H1 (cell line): ENCODE results near the gene NRXN3. TPM values are rescaled to one million over a fixed set of nuclear protein-coding genes. Genes with fewer than 3 reads are reported as not detected.

ENCODE experiments used
- CTCF ChIA-PET: fragments of 300-600 bp; sonication (Branson Sonifier 250); formaldehyde crosslinking; loops from one replicate; lab custom pipeline; 2021; ENCODE audit not compliant: partially characterized antibody; lab: Charles Lee
- POLR2A ChIA-PET: fragments of 300-600 bp; sonication (Branson Sonifier 250); formaldehyde crosslinking; loops from one replicate; lab custom pipeline; 2021; ENCODE audit warnings: inconsistent platforms; ENCODE audit not compliant: partially characterized antibody; lab: Charles Lee
- DNase-seq, 2 experiments: peaks; one replicate each; pipeline versions ENCODE4 v3.0.0 to v3.0.0-alpha.2; 2010 to 2022; ENCODE audit warnings: low spot score in 2 of 2, low read depth in 1 of 2, mixed read lengths in 1 of 2
- FAIRE-seq: peaks from 2 replicates; lab custom pipeline; 2011; peaks lifted over from hg19 to GRCh38; lab: Jason Lieb, UNC
- H2AFZ ChIP-seq: 2 replicates; pipeline ENCODE4 v1.8.1; 2012; ENCODE audit warnings: low read length, inconsistent platforms
- H2AK5ac ChIP-seq: 2 replicates; pipeline ENCODE4 v1.6.1; 2013; ENCODE audit warnings: low read depth, low read length
- H2BK120ac ChIP-seq: replicated peaks from 2 replicates; pipeline ENCODE3; 2013; ENCODE audit warnings: low read depth, low read length, inconsistent platforms
- H2BK12ac ChIP-seq: 2 replicates; pipeline ENCODE4 v1.6.1; 2013; ENCODE audit warnings: low read depth, low read length
- H2BK15ac ChIP-seq: 2 replicates; pipeline ENCODE4 v1.6.1; 2013; ENCODE audit warnings: low read length
- H2BK20ac ChIP-seq: 2 replicates; pipeline ENCODE4 v1.6.1; 2013; ENCODE audit warnings: low read length
- H2BK5ac ChIP-seq: 2 replicates; pipeline ENCODE4 v1.6.1; 2013; ENCODE audit warnings: low read depth, low read length
- H3K14ac ChIP-seq: 2 replicates; pipeline ENCODE4 v1.6.1; 2013; ENCODE audit warnings: inconsistent platforms; ENCODE audit not compliant: insufficient read length
- H3K18ac ChIP-seq: 2 replicates; pipeline ENCODE4 v1.6.1; 2013; ENCODE audit warnings: low read length; ENCODE audit errors: extremely low read depth
- H3K23ac ChIP-seq: 2 replicates; pipeline ENCODE4 v1.6.1; 2013; ENCODE audit warnings: inconsistent platforms; ENCODE audit not compliant: insufficient read length
- H3K23me2 ChIP-seq: 2 replicates; pipeline ENCODE4 v1.6.1; 2013; ENCODE audit warnings: low read depth, low read length
- H3K27ac ChIP-seq: 2 replicates; pipeline ENCODE4 v1.6.1; 2011; ENCODE audit warnings: low read depth, low read length, inconsistent platforms
- H3K27me3 ChIP-seq, 4 experiments: replicated peaks in 1 of 4; 1 replicate in 1 of 4; 2 replicates in 3 of 4; pipeline versions ENCODE4 v1.6.1 to v1.8.1; 2011 to 2013; ENCODE audit warnings: low read length in 3 of 4, mild to moderate bottlenecking in 3 of 4, inconsistent platforms in 2 of 4, mixed read lengths in 2 of 4, moderate library complexity in 1 of 4; ENCODE audit not compliant: control insufficient read depth in 3 of 4, insufficient read depth in 3 of 4; ENCODE audit errors: extremely low read depth in 1 of 4
- H3K36me3 ChIP-seq, 4 experiments: 2 replicates each; pipeline versions ENCODE4 v1.6.1 to v1.8.1; 2011 to 2013; ENCODE audit warnings: mild to moderate bottlenecking in 4 of 4, low read length in 3 of 4, moderate library complexity in 2 of 4, control low read depth in 1 of 4, inconsistent platforms in 1 of 4; ENCODE audit not compliant: insufficient read depth in 4 of 4, control insufficient read depth in 2 of 4
- H3K4ac ChIP-seq: replicated peaks from 2 replicates; pipeline ENCODE3; 2013; ENCODE audit warnings: low read length, low read depth, mixed read lengths, inconsistent platforms; ENCODE audit not compliant: insufficient read length
- H3K4me1 ChIP-seq, 4 experiments: replicated peaks in 1 of 4; 1 replicate in 1 of 4; 2 replicates in 3 of 4; pipeline versions ENCODE4 v1.6.1 to v1.8.1; 2011 to 2013; ENCODE audit warnings: low read length in 3 of 4, inconsistent platforms in 2 of 4, mixed read lengths in 1 of 4; ENCODE audit not compliant: insufficient read depth in 4 of 4, control insufficient read depth in 3 of 4
- H3K4me2 ChIP-seq, 2 experiments: 2 replicates each; pipeline versions ENCODE4 v1.6.1 to v1.8.1; 2011 to 2013; ENCODE audit warnings: low read depth in 2 of 2, low read length in 2 of 2, control low read depth in 1 of 2, inconsistent platforms in 1 of 2, mild to moderate bottlenecking in 1 of 2; ENCODE audit not compliant: insufficient read depth in 1 of 2
- H3K4me3 ChIP-seq, 4 experiments: fragments of 200-600, 300-600 bp in 1 of 4; sonication (generic), shearing (Covaris generic), sonication (Bioruptor Twin) in 1 of 4; 2 replicates each; pipeline versions ENCODE4 v1.5.1 to v1.8.1; 2011 to 2016; ENCODE audit warnings: low read length in 4 of 4, low read depth in 3 of 4, control low read depth in 2 of 4, inconsistent platforms in 2 of 4, mild to moderate bottlenecking in 2 of 4, mixed read lengths in 1 of 4, moderate library complexity in 1 of 4; ENCODE audit not compliant: insufficient read depth in 2 of 4; ENCODE audit errors: extremely low read depth in 1 of 4
- H3K56ac ChIP-seq: replicated peaks from 2 replicates; pipeline ENCODE3; 2013; ENCODE audit warnings: low read depth, mild to moderate bottlenecking, mixed read lengths, low read length, inconsistent platforms; ENCODE audit not compliant: insufficient read length
- H3K79me1 ChIP-seq: 2 replicates; pipeline ENCODE4 v1.6.1; 2013; ENCODE audit warnings: low read depth, low read length, control low read depth
- H3K79me2 ChIP-seq, 2 experiments: 2 replicates each; pipeline versions ENCODE4 v1.6.1 to v1.8.1; 2012 to 2013; ENCODE audit warnings: low read length in 2 of 2, mild to moderate bottlenecking in 2 of 2, inconsistent platforms in 1 of 2; ENCODE audit not compliant: insufficient read depth in 2 of 2, control insufficient read depth in 1 of 2
- H3K9ac ChIP-seq, 4 experiments: replicated peaks in 1 of 4; 1 replicate in 1 of 4; 2 replicates in 3 of 4; pipeline versions ENCODE4 v1.6.1 to v1.8.1; 2011 to 2013; ENCODE audit warnings: low read depth in 3 of 4, low read length in 3 of 4, control low read depth in 2 of 4, mild to moderate bottlenecking in 2 of 4, moderate library complexity in 2 of 4, inconsistent platforms in 1 of 4; ENCODE audit errors: extremely low read depth in 1 of 4
- H3K9me3 ChIP-seq, 2 experiments: 2 replicates each; pipeline versions ENCODE4 v1.6.1 to v1.8.1; 2012 to 2013; ENCODE audit warnings: mild to moderate bottlenecking in 2 of 2, moderate library complexity in 2 of 2, control low read depth in 1 of 2, inconsistent platforms in 1 of 2, low read depth in 1 of 2, low read length in 1 of 2, mixed read lengths in 1 of 2; ENCODE audit not compliant: insufficient read depth in 2 of 2
- H4K20me1 ChIP-seq, 2 experiments: replicated peaks in 1 of 2; 2 replicates each; pipeline versions ENCODE3 to v1.8.1; 2011 to 2013; ENCODE audit warnings: inconsistent platforms in 2 of 2, low read length in 2 of 2, mild to moderate bottlenecking in 1 of 2; ENCODE audit not compliant: insufficient read depth in 2 of 2, control insufficient read depth in 1 of 2
- H4K5ac ChIP-seq: 2 replicates; pipeline ENCODE4 v1.6.1; 2013; ENCODE audit warnings: low read length, low read depth, mixed read lengths, inconsistent platforms; ENCODE audit not compliant: insufficient read length
- H4K8ac ChIP-seq: 2 replicates; pipeline ENCODE4 v1.8.0; 2013; ENCODE audit warnings: mild to moderate bottlenecking, moderate library complexity, low read length, inconsistent platforms; ENCODE audit not compliant: insufficient read depth; ENCODE audit errors: extremely low read depth
- H4K91ac ChIP-seq: replicated peaks from 2 replicates; pipeline ENCODE3; 2013; ENCODE audit warnings: low read length, mixed read lengths, inconsistent platforms; ENCODE audit not compliant: insufficient read length
- CBX8 ChIP-seq: fragments of 300-800, 300-1000 bp; sonication (generic); IDR thresholded peaks from 2 replicates; pipeline ENCODE4 v1.7.1; 2016; ENCODE audit warnings: low read depth, low read length, borderline replicate concordance
- CHD2 ChIP-seq: IDR thresholded peaks from 2 replicates; pipeline ENCODE4 v1.6.1; 2012; ENCODE audit warnings: low read length, improper control_type of control experiment
- CREB1 ChIP-seq: IDR thresholded peaks from 2 replicates; pipeline ENCODE4 v1.6.1; 2012; ENCODE audit warnings: inconsistent platforms
- KDM4A ChIP-seq: IDR thresholded peaks from one replicate; pipeline ENCODE4 v1.7.1; 2012; ENCODE audit warnings: low read depth, mild to moderate bottlenecking, moderate library complexity, low read length, inconsistent platforms; ENCODE audit not compliant: severe bottlenecking
- TEAD4 ChIP-seq: IDR thresholded peaks from 2 replicates; pipeline ENCODE4 v1.6.1; 2012; ENCODE audit warnings: low read depth, low read length, inconsistent platforms, mixed read lengths
- WGBS, 2 experiments: shearing (Covaris generic) in 1 of 2; methylation state at CpG; one replicate each; pipeline versions ENCODE4 v1.1.6 to v1.1.7; 2013 to 2015; ENCODE audit warnings: low lambda C conversion rate in 2 of 2, mixed read lengths in 2 of 2, inconsistent platforms in 1 of 2, low coverage in 1 of 2, missing lambda C conversion rate in 1 of 2; ENCODE audit not compliant: insufficient replicate concordance in 2 of 2, insufficient coverage in 1 of 2, insufficient read length in 1 of 2; ENCODE audit errors: extremely low coverage in 1 of 2, missing lambda C conversion rate in 1 of 2; 5-methylcytosine and 5-hydroxymethylcytosine counted together
- polyA plus RNA-seq, 7 experiments: library from polyadenylated mRNA; depleted of rRNA in 3 of 7; stranded (reverse) in 5 of 7; unstranded in 2 of 7; fragments of >200 nt in 5 of 7; fragments of 200-250 nt in 2 of 7; gene quantifications; 1 replicate in 5 of 7; 2 replicates in 1 of 7; 4 replicates in 1 of 7; pipeline versions ENCODE4 v1.2.1 to v1.2.3, GENCODE V29; 2011 to 2013; ENCODE audit warnings: missing spikeins in 2 of 7, mixed read lengths in 2 of 7
- total RNA-seq: library from RNA; stranded (reverse); fragmentation: NEBNext Ultra II Directional; extraction: Animal tissue kit (Norgen Biotek cat#: 25700); gene quantifications from 2 replicates; pipeline ENCODE4 v1.2.1, GENCODE V29; 2021

The NRXN3 gene
- total and polyA plus RNA-seq, 2 of the 8 experiments (the other 6 are each of a cell fraction or from before 2014, with no cell fraction given), result 2.6 to 4.1 TPM

DNA sequence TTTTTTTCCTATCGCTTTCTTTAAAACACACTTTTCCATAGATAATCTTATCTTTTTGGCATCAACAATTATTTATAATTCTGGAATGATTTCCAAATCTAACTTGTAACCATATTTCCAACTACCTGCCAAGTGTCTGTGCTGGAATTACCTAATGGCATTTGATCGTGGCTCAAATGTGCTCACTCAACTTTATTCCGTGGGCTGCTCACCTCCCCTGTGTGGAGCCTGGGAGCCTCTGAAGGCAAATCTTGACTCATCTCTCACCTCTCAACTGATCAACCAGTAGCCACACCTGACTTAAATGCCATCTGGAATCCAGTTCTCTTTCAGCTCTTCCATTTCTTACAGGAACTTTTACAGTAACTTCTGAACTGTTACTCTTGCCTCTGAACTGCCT lies 1432.6 kb downstream of the NRXN3 start:
- no peak overlapping the region for H3K4ac ChIP-seq
- H2BK5ac ChIP-seq, result no peak overlapping the region
- no peak overlapping the region for H2BK12ac ChIP-seq
- H3K27me3 ChIP-seq, result no peaks in the 10 kb centered on the region
- no peak overlapping the region for H2AK5ac ChIP-seq
- no peak overlapping the region for H2BK15ac ChIP-seq
- no peak overlapping the region for H2AFZ ChIP-seq
- no peaks in the 10 kb centered on the region for H3K4me1 ChIP-seq
- H3K9ac ChIP-seq, result no peak overlapping the region
- POLR2A ChIA-PET, result interaction anchor here (1.4 kb wide), 1 partner anchor 9 kb away, joined by 3 read pairs; no protein-coding TSS in a partner anchor
- no peak overlapping the region for H3K56ac ChIP-seq
- 89% methylated on average over 3 of the region's 3 CpGs; no CpG with 5 or more reads in 1 of the 2 experiments for WGBS, 2 experiments
- no peaks in the 10 kb centered on the region for H3K79me2 ChIP-seq
- no peaks in the 10 kb centered on the region for H3K36me3 ChIP-seq
- DNase-seq, result no peak
- H3K79me1 ChIP-seq, result no peaks in the 10 kb centered on the region
- H4K8ac ChIP-seq, result no peak overlapping the region
- no peak overlapping the region for H4K5ac ChIP-seq
- H3K9me3 ChIP-seq, result no peaks in the 10 kb centered on the region
- H3K27ac ChIP-seq, result no peak overlapping the region
- H3K23me2 ChIP-seq, result no peaks in the 10 kb centered on the region; the same call in 1 of the 2 replicates
- no peak overlapping the region for H4K91ac ChIP-seq
- FAIRE-seq, result no peak
- H3K4me3 ChIP-seq, result no peak overlapping the region
- TF ChIP-seq TEAD4 (no peak), CBX8 (no peak), CHD2 (no peak), KDM4A (no peak), CREB1 (no peak)
- TF ChIP-seq, all 59 proteins: peak for 0
- Histone ChIP-seq H2BK20ac (no peak overlapping the region), H3K18ac (no peak overlapping the region), H4K20me1 (no peaks in the 10 kb centered on the region), H3K23ac (no peak overlapping the region), H2BK120ac (no peak overlapping the region), H3K14ac (no peak overlapping the region), H3K4me2 (no peak overlapping the region)
- CTCF ChIA-PET, result interaction anchor here (0.6 to 2.3 kb wide), 5 partner anchors 9 to 127 kb away, joined by 3 to 7 read pairs (median 4); no protein-coding TSS in a partner anchor
